Brain microvascular endothelial cell (primary cell): ENCODE results near the gene POU2F3.
A peak's percentile ranks its signal among the peaks of the same experiment; 100 is the strongest.

Source experiments
- DNase-seq: peaks from one replicate; pipeline ENCODE4 v3.0.0-alpha.2; 2020
- H3K27ac ChIP-seq: fragments of 250-450 bp; sonication (Bioruptor Pico); 2 replicates; pipeline ENCODE4 v1.5.1; 2020; ENCODE audit warnings: mild to moderate bottlenecking, moderate library complexity
- H3K27me3 ChIP-seq: fragments of 250-450 bp; sonication (Bioruptor Pico); replicated peaks from 2 replicates; pipeline ENCODE4 v1.5.1; 2020; ENCODE audit warnings: mild to moderate bottlenecking
- H3K36me3 ChIP-seq: fragments of 250-450 bp; sonication (Bioruptor Pico); replicated peaks from 2 replicates; pipeline ENCODE4 v1.5.1; 2020; ENCODE audit warnings: mild to moderate bottlenecking
- H3K4me3 ChIP-seq: 2 replicates; pipeline ENCODE4 v1.5.1; 2011; ENCODE audit warnings: low read depth, mild to moderate bottlenecking, control low read depth, low read length, moderate library complexity
- CTCF ChIP-seq: IDR thresholded peaks from 2 replicates; pipeline ENCODE4 v1.5.1; 2011; ENCODE audit warnings: low read depth, mild to moderate bottlenecking, moderate library complexity, low read length, control low read depth, inconsistent platforms; ENCODE audit errors: missing control alignments
- in situ Hi-C: cut with HindIII; loops from 2 replicates; pipeline ENCODE4 v1.10.0; 2017; ENCODE audit warnings: low sequenced_read_pairs, low pct_ligation_motif_present

The POU2F3 gene

GRCh38 chr11:120239713-120240640 lies at the start of gene POU2F3:
POU2F3 (plus strand) TSS chr11:120240140; CDS start chr11:120240344, 204 bp downstream.
- peaks cover 37% of the 10 kb centered on the region for H3K27me3 ChIP-seq
- no peaks in the 10 kb centered on the region for H3K36me3 ChIP-seq
- no peak within 1 kb of the TSS for H3K27ac ChIP-seq
- no peak within 1 kb of the TSS for H3K4me3 ChIP-seq
- in situ Hi-C loops = no loop called here
- DNase-seq = no peak
- peak; percentile 47 for TF ChIP-seq CTCF

GRCh38 chr11:120191058-120191457 lies 48.9 kb upstream of the POU2F3 start:
- Histone ChIP-seq H3K36me3 (no peaks in the 10 kb centered on the region), H3K4me3 (no peak overlapping the region), H3K27me3 (peaks cover 14% of the 10 kb centered on the region), H3K27ac (no peak overlapping the region)
- no peak for DNase-seq
- TF ChIP-seq CTCF = no peak
- in situ Hi-C loops = no loop called here

GRCh38 chr11:120192831-120193625 lies 46.9 kb upstream of the POU2F3 start:
- no peak overlapping the region for H3K4me3 ChIP-seq
- no peaks in the 10 kb centered on the region for H3K36me3 ChIP-seq
- in situ Hi-C loops = no loop called here
- no peak overlapping the region for H3K27ac ChIP-seq
- DNase-seq = no peak
- H3K27me3 ChIP-seq = peaks cover 14% of the 10 kb centered on the region
- TF ChIP-seq CTCF = no peak

GRCh38 chr11:120194166-120194565 lies 45.8 kb upstream of the POU2F3 start:
- in situ Hi-C loops = no loop called here
- Histone ChIP-seq H3K4me3 (no peak overlapping the region), H3K27me3 (peaks cover 14% of the 10 kb centered on the region), H3K27ac (no peak overlapping the region), H3K36me3 (no peaks in the 10 kb centered on the region)
- no peak for DNase-seq
- no peak for TF ChIP-seq CTCF

- DNase-seq = no peak
- Histone ChIP-seq H3K27me3 (peaks cover 10% of the 10 kb centered on the region), H3K4me3 (no peak overlapping the region), H3K36me3 (no peaks in the 10 kb centered on the region), H3K27ac (no peak overlapping the region)
- no peak for TF ChIP-seq CTCF
- in situ Hi-C loops = no loop called here
Measured at GRCh38 chr11:120195601-120196320, 44.2 kb upstream of the POU2F3 start.
